Measurements from ENCODE around the gene ADAM22.

ADAM22 gene

GRCh38 chr7:87966271-87966670 is 32.2 kb downstream of the ADAM22 start:
- no peaks in the 10 kb centered on the region for H3K36me3 ChIP-seq (ENCODE audit: insufficient read depth, low read length)
- TF ChIP-seq EZH2 (IDR thresholded peaks at IDR 0.05; ENCODE audit: borderline replicate concordance, low read depth, low read length, severe bottlenecking) (no peak), CTCF (IDR thresholded peaks at IDR 0.05; ENCODE audit: borderline replicate concordance, extremely low read depth, low read length, poor library complexity, severe bottlenecking) (no peak)
- H3K4me3 ChIP-seq (ENCODE audit: low read depth in 1 of 2, low read length in 2 of 2): no peak overlapping the region
- H2AFZ ChIP-seq (ENCODE audit: low read depth, low read length): no peak overlapping the region
- no peaks in the 10 kb centered on the region for H3K4me1 ChIP-seq (ENCODE audit: insufficient read depth, low read length)
- no peaks in the 10 kb centered on the region for H3K27me3 ChIP-seq (ENCODE audit: insufficient read depth, low read length, poor library complexity)
- H3K79me2 ChIP-seq (ENCODE audit: insufficient read depth, low read length): no peaks in the 10 kb centered on the region
- ATAC-seq (ENCODE audit: insufficient read depth, low read depth) (no peak), DNase-seq (no peak)
- H3K9ac ChIP-seq (ENCODE audit: low read depth, low read length): no peak overlapping the region
- H4K20me1 ChIP-seq (ENCODE audit: insufficient read depth, low read length): no peaks in the 10 kb centered on the region
- no peaks in the 10 kb centered on the region for H3K9me3 ChIP-seq (ENCODE audit: insufficient read depth, low read length, severe bottlenecking)
- no peak overlapping the region for H3K27ac ChIP-seq (ENCODE audit: low read length)
- no peak overlapping the region for H3K4me2 ChIP-seq (ENCODE audit: insufficient read depth, low read length)

- no peak overlapping the region for H2AFZ ChIP-seq (ENCODE audit: low read depth, low read length)
- no peaks in the 10 kb centered on the region for H3K4me1 ChIP-seq (ENCODE audit: insufficient read depth, low read length)
- peaks cover 2% of the 10 kb centered on the region; the same call in 1 of the 2 replicates for H3K36me3 ChIP-seq (ENCODE audit: insufficient read depth, low read length)
Observed at GRCh38 chr7:87968021-87968420, 34.0 kb downstream of the ADAM22 start.

GRCh38 chr7:87982116-87982515 is 48.1 kb downstream of the ADAM22 start:
- ATAC-seq (ENCODE audit: insufficient read depth, low read depth) (no peak), DNase-seq (no peak)
- H3K4me1 ChIP-seq (ENCODE audit: insufficient read depth, low read length): no peaks in the 10 kb centered on the region
- no peak overlapping the region for H3K4me2 ChIP-seq (ENCODE audit: insufficient read depth, low read length)
- H3K9me3 ChIP-seq (ENCODE audit: insufficient read depth, low read length, severe bottlenecking): no peaks in the 10 kb centered on the region
- H3K4me3 ChIP-seq (ENCODE audit: low read depth in 1 of 2, low read length in 2 of 2): no peak overlapping the region
- H3K79me2 ChIP-seq (ENCODE audit: insufficient read depth, low read length): no peaks in the 10 kb centered on the region
- H3K27me3 ChIP-seq (ENCODE audit: insufficient read depth, low read length, poor library complexity): no peaks in the 10 kb centered on the region
- H2AFZ ChIP-seq (ENCODE audit: low read depth, low read length): no peak overlapping the region
- H3K36me3 ChIP-seq (ENCODE audit: insufficient read depth, low read length): peaks cover 7% of the 10 kb centered on the region; the same call in 1 of the 2 replicates
- H3K9ac ChIP-seq (ENCODE audit: low read depth, low read length): no peak overlapping the region
- no peak for TF ChIP-seq CTCF (IDR thresholded peaks at IDR 0.05; ENCODE audit: borderline replicate concordance, extremely low read depth, low read length, poor library complexity, severe bottlenecking)
- TF ChIP-seq EZH2 (IDR thresholded peaks at IDR 0.05; ENCODE audit: borderline replicate concordance, low read depth, low read length, severe bottlenecking): no peak
- no peak overlapping the region for H3K27ac ChIP-seq (ENCODE audit: low read length)
- no peaks in the 10 kb centered on the region for H4K20me1 ChIP-seq (ENCODE audit: insufficient read depth, low read length)

More at GRCh38 chr7:87968021-87968420, 34.0 kb downstream of the ADAM22 start:
- TF ChIP-seq CTCF (IDR thresholded peaks at IDR 0.05; ENCODE audit: borderline replicate concordance, extremely low read depth, low read length, poor library complexity, severe bottlenecking): no peak
- TF ChIP-seq EZH2 (IDR thresholded peaks at IDR 0.05; ENCODE audit: borderline replicate concordance, low read depth, low read length, severe bottlenecking): no peak
- no peak overlapping the region for H3K4me2 ChIP-seq (ENCODE audit: insufficient read depth, low read length)
- no peaks in the 10 kb centered on the region for H3K27me3 ChIP-seq (ENCODE audit: insufficient read depth, low read length, poor library complexity)
- DNase-seq (no peak), ATAC-seq (ENCODE audit: insufficient read depth, low read depth) (no peak)
- H3K9ac ChIP-seq (ENCODE audit: low read depth, low read length): no peak overlapping the region
- H3K4me3 ChIP-seq (ENCODE audit: low read depth in 1 of 2, low read length in 2 of 2): no peak overlapping the region
- H3K79me2 ChIP-seq (ENCODE audit: insufficient read depth, low read length): no peaks in the 10 kb centered on the region
- no peak overlapping the region for H3K27ac ChIP-seq (ENCODE audit: low read length)
- H3K9me3 ChIP-seq (ENCODE audit: insufficient read depth, low read length, severe bottlenecking): no peaks in the 10 kb centered on the region
- no peaks in the 10 kb centered on the region for H4K20me1 ChIP-seq (ENCODE audit: insufficient read depth, low read length)

- no peaks in the 10 kb centered on the region for H3K9me3 ChIP-seq (ENCODE audit: insufficient read depth, low read length, severe bottlenecking)
- no peak overlapping the region for H3K27ac ChIP-seq (ENCODE audit: low read length)
- H3K9ac ChIP-seq (ENCODE audit: low read depth, low read length): no peak overlapping the region
- no peak for DNase-seq
- no peaks in the 10 kb centered on the region for H3K4me1 ChIP-seq (ENCODE audit: insufficient read depth, low read length)
- peaks cover 5% of the 10 kb centered on the region; the same call in 1 of the 2 replicates for H3K36me3 ChIP-seq (ENCODE audit: insufficient read depth, low read length)
- no peak overlapping the region for H3K4me2 ChIP-seq (ENCODE audit: insufficient read depth, low read length)
- H3K4me3 ChIP-seq (ENCODE audit: low read depth in 1 of 2, low read length in 2 of 2): no peak overlapping the region
- H4K20me1 ChIP-seq (ENCODE audit: insufficient read depth, low read length): no peaks in the 10 kb centered on the region
- no peaks in the 10 kb centered on the region for H3K27me3 ChIP-seq (ENCODE audit: insufficient read depth, low read length, poor library complexity)
- no peak for TF ChIP-seq CTCF (IDR thresholded peaks at IDR 0.05; ENCODE audit: borderline replicate concordance, extremely low read depth, low read length, poor library complexity, severe bottlenecking)
- TF ChIP-seq EZH2 (IDR thresholded peaks at IDR 0.05; ENCODE audit: borderline replicate concordance, low read depth, low read length, severe bottlenecking): no peak
- H2AFZ ChIP-seq (ENCODE audit: low read depth, low read length): no peak overlapping the region
- no peak for ATAC-seq (ENCODE audit: insufficient read depth, low read depth)
- H3K79me2 ChIP-seq (ENCODE audit: insufficient read depth, low read length): no peaks in the 10 kb centered on the region
Observed at GRCh38 chr7:87984088-87984487, 50.0 kb downstream of the ADAM22 start.
